HL-60/S4 treated with phorbol 12-myristate 13-acetate at 8.2 ng/mL for 4 days and 3 days (cell line): ENCODE data around the gene POLRMT.

Experiments
- in situ Hi-C: fragments of 300-500 bp; cut with MboI; formaldehyde crosslinking; loops from 2 replicates; pipeline ENCODE4 v1.15.0; 2022; ENCODE audit warnings: low sequenced_read_pairs

POLRMT gene

DNA sequence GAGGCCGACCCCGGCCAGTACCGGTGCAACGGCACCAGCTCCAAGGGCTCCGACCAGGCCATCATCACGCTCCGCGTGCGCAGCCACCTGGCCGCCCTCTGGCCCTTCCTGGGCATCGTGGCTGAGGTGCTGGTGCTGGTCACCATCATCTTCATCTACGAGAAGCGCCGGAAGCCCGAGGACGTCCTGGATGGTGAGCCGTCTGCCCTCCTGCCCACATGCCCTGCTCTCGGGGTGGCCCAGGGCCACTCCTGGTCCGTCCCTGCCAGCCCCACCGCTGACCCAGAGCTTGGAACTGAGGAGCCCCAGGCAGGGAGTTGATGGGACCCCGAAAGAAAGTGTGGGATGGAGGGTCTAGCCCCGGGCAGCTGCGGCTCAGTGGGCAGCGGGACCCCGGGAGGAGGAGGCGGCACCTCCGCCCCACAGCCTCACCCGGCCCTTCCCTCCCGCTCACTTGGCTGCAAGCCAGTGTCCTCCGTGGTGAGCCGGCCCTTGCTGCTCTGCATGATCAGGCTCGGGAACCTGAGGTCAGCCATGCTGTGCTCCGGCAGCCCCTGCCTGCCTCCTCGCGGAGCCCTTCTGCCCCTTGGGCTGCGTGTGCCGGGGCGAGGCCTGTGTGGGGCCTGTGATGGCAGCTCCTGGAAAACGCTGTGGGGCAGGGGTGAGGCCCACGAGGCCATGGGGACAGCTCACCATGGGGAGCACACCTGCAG is 51.8 kb downstream of the POLRMT start:
- in situ Hi-C loops, result no loop called here

DNA sequence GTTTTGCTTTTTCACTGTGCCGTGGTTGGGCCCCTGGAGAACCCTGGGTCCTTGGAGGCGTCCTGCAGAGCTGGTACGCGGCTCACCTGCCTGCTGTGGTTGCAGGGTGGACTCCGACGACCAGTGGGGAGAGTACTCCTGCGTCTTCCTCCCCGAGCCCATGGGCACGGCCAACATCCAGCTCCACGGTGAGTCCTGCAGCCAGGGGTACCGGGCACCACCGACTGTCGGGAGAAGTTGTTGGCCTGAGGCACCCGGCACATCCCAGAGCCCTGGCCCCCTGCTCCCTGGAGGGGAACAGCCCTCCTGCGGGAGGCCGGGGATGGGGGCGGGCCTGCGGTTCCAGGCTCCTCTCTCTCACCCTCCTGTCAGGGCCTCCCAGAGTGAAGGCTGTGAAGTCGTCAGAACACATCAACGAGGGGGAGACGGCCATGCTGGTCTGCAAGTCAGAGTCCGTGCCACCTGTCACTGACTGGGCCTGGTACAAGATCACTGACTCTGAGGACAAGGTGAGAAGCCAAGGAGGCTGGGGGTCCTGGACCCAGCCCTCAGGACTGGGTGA is 53.0 kb downstream of the POLRMT start:
- in situ Hi-C loops, result no loop called here

DNA sequence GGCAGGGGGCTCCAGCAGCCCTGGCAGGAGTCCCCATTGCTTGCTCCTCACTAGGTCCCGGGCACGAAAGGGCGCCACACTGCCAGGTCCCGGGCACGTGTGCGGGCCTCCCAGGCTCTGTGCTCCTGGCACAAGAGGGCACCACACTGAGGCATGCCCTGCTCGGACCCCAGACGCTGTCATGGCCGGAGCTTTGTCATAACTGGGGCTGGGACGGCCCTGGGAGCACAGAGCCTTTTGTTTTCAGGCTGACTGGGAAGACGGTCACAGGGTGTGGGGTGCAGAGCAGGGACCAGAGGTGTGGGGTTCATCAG is 53.5 kb downstream of the POLRMT start:
- in situ Hi-C loops, result no loop called here

DNA sequence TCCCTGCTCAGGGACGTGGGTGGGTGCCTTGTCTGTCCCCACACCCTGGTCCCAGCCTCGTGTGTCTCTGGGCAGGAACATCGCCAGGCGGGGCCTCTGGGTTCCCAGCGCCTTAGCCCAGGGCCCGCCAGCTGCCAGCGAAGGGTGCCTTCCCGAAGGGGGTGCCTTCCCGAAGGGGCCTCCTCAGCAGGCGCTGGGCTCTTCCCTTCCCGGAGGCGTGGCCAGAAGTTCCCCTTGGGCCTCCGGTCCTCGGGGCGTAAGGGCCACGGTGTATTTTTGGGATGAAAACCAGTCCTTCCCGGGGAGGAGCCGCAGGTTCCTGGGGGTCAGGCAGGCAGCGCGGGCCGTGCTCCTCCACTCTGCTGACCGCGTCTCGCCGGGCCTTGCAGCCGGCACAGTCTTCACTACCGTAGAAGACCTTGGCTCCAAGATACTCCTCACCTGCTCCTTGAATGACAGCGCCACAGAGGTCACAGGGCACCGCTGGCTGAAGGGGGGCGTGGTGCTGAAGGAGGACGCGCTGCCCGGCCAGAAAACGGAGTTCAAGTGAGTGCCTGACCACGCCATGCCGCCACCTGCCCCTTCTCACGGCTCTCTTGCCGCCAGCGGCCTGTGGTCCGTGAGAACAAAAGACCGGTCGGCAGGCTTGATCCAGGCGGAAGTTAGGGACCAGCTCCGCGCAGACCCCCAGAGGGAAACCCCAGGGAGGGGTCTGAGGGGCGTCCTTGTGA is 54.1 kb downstream of the POLRMT start:
- in situ Hi-C loops, result no loop called here

DNA sequence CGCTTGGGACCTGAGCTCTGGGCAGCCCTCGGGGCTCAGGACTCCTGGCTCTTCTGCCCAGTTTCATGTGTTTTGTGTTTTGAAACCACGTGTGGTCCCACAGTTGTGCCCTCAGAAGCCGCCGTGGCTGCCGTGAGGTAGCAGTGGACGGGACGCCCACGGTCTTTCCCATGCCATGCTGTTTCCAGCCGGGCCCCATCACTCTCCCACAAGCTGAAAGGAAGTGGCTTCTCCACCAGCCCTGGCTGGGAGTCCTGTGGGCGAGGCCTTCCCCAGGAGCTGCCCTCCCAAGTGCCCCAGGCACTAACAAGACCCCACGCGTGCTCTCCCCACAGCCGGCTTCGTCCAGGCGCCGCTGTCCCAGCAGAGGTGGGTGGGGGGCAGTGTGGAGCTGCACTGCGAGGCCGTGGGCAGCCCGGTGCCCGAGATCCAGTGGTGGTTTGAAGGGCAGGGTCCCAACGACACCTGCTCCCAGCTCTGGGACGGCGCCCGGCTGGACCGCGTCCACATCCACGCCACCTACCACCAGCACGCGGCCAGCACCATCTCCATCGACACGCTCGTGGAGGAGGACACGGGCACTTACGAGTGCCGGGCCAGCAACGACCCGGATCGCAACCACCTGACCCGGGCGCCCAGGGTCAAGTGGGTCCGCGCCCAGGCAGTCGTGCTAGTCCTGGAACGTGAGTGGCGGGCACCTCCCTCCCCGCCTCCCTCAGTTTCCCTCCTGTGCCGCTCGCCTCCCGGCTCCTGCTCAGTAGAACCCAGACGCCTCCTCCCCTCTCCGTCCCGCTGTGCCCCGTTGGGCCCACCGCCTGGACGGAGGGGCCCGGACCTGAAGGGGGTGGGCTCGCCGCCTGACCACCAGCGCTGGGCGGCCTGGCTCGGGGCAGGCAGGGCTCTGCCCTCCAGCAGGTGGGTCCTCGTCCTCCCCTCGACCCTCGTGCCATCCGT is 55.6 kb downstream of the POLRMT start:
- in situ Hi-C loops, result no loop called here

DNA sequence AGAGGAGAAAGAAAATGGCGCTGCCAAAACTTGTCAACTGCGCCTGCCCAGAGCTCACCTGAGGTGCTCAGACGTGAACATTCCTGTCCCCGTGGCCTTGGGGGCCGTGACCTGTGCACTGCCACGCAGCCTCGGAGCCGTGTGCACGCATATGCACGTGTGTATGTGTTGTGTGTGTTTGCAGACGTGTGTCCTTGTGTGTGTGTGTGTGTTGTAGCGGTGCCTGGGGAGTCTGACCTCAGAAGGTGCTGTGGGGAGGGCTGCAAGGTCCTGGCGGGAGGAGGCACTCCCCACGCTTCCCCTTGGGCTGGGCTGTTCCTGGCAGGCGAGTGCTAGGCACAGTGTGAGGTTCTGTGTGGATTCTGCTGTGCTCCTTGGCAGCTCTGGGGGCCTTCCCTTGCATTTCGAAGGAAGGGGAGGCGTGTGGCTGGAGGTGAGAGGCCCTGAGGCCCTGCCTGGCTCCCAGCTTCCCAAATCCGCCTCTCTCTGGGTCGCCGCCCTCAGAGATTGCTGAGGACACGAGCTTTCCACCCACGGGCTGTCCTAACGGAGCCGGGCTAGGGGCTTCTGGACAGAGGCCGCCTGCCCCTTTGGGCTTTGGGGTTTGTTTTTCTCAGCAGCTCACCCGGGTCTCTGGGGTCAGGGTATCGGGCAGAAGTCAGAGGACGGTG is 56.4 kb downstream of the POLRMT start:
- in situ Hi-C loops, result no loop called here

DNA sequence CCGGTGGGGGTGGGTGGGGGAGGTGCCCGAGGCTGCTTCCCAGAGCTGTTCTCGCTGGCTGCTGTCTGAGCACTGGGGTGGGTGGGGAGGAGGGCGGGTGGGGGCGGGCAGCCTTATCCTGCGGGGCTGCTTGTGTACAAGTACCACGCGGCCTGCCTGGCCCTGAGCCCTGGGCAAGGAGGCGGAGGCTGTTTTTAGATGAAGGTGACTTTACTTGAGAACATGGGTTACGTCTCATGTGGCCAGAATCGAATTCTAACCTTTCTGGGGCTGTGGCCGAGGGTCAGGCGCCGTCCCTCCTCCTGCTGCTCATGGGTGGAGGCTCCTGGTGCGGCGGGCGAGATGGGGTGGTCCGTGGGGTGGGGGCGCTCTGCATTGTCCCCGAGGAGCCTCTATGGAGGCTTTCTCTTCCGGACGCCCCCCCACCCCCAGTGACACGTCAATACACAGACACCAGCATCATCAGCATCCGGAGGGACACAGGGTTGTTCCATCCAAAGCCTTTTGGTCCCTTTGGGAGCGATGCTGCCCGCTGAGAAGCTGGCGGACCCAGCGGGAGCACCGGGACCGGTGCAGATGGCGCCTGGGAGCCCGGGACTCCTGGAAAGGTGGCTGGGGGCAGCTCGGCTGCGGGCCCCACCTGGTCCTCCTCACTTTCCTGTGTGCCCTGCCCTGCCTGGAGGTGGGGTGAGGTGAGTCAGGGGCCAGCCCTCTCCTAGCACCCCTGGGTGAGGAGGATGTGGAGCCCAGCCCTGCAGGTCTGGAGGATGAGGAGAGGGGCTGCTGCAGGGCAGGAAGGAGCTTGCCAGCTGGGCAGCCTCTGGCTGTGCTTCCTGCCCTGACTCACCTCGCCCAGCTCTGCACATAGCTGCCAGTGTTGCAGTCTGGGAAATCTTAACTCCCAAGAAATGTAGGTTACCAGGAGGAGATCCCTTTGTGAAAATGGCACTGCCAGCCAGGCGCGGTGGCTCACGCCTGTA is 57.5 kb downstream of the POLRMT start:
- in situ Hi-C loops, result no loop called here

DNA sequence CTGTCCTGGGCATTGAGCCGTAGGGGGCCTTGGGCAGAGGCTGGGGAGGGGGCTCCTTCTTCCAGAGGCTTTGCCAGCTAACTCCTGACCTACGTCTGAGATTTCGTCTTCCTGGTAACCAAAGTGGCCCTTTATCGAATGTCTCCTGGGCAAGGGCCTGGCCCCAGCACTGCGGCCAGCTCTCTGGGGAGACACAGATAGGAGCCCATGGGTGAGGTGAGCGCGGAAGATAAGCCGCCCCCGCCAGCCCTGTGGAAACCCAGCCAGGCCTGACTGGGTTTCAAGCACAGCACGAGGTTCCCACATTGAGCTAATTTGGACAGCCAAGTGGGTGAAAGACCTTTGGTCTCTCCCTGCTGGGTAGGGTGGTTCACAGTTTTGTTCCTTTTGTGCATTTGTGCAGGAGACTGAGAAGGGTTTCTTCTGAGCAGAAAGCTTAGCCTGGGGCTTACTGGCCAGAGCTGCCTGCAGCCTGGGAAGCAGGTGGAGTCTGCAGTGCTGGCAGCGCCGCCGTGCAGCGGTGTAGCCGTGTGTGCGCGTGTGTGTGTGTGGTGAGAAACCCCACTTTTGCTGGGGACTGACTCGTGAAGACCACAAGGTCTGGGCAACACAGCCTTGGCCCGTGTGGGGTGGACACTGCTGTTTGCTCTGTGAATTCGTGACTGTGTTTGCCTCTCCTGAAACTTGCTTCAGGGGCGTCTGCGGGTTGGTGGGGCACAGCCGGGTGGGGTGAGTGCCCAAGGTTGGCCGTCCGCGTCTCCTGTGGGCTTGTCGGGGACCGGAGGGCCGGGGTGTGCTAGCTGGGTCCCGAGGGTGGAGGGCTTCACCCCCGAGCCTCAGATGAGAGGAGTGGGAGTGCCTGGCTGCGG is 58.4 kb downstream of the POLRMT start:
- in situ Hi-C loops, result no loop called here

DNA sequence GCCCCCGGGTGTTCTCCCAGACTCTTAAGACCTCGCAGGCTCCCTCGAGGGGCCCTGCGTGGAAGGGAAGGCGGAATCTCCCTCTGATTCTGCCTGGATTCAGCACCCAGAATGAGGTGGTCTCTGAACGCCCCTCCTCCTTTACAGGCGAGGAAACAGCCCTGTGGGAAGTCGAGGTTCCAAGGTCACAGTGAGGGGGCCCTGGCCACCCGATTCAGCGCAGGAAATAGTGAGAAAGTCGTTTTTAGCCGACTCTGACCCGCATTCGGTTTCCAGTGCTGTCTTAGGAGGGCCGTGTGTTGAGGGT is 59.9 kb downstream of the POLRMT start:
- in situ Hi-C loops, result no loop called here

DNA sequence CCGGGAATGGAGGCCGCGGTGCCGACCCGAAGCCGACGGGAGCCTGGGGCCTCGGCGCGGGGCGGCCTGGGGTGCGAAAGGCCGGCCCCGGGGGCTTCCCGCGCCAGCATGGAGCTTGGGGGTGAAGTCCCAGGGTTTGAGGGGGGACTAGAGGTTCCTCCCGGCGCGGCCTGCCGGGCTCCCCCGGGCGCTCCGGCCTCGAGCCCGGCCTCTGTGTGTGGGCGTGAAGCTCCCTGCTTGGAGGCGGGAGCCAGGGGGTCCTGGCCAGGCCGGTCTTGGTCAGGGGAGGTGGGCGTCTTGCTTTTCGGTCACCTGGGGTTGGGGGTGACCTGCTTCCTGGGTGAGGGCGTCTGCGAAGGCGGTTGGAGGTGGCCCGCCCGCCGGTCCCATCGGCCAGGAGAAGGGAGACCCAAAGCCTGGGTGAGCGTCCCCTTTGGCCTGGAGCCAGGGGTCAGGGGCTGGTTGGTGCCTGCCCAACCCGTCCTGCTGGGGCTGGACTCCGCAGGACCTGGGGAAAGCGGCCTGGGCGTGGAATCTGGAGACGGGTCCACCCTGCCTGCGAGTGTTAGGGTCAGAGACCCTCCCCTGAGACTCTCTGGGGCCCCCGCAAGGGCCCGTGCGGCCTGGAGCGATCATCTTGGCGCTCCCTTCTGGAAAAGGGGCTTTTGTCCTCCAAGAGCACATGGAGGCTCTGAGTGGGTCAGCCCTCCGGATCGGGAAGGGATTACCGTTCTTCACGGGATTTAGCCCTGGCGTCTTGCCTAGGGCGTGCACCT is 60.4 kb downstream of the POLRMT start:
- in situ Hi-C loops, result no loop called here

DNA sequence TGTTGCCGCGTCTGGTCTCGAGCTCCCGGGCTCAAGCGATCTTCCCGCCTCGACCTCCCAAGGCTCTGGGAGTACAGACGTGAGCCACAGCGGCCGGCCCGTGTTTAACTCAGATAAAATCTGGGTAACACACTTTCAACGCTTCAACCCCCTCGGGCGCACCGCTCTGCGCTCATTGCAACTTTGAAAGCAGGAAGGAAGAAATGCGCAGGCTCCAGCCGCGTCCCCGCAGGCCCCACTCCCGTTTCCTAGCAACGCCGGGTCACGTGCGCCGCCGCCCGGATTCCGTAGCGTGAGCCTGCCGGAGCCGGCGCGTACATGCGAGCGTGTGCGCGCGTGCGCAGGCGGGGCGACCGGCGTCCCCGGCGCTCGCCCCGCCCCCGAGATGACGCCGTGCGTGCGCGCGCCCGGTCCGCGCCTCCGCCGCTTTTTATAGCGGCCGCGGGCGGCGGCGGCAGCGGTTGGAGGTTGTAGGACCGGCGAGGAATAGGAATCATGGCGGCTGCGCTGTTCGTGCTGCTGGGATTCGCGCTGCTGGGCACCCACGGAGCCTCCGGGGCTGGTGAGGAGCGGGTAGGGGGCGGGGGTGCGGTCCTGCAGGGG is 61.1 kb downstream of the POLRMT start, which contains the start of gene BSG:
TSS of gene BSG (plus strand) at position 457 of the 603 bp plus-strand sequence. CDS start at position 496, 39 bp downstream.
- in situ Hi-C loops, result no loop called here

DNA sequence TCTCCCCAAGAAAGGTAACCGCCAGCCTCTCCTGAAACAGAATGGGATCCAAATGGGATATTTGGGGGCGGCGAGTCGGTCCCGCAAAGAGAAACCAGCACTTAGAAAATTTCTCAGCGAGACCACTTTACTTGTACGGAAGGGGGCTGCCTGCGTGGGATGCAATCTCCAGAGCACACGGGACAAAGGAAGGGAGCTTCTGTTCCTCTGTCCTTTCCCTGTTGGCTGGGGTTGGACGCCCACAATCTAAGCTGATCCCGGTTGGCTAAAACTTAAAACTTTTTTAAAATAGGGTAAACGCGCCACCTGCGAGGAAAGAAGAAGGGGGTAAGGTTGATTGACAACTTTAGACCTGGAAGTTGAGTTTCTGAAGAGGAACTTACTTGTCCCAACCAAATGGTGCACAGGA is 61.8 kb downstream of the POLRMT start:
- in situ Hi-C loops, result no loop called here

DNA sequence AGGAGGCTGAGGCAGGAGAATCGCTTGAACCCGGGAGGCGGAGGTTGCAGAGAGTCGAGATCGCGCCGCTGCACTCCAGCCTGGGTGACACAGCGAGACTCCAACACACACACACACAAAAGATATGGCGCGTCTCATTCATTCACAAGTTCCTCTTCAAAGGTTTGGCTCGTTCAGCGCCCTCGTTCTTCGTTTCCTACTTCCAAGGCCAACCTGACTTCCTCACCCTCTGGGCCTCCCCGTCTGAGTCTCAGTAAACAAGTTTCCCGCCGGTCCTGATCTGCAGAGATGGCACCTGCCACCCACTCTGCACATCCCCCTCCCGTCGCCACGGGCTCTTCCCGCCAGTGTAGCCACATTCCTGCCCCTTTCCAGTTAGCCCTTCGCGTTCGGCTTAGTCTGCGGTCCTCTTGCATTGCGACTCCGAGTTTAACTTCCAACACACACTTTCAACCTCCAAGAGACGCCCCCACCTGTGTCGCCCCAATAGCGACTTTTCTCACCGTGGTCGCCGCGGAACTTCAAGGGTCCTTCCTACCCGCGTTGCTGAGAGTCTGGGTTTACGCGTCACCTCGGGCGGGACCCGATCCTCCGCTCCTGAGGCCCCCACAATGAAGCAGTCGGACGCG is 62.3 kb downstream of the POLRMT start:
- in situ Hi-C loops, result no loop called here

DNA sequence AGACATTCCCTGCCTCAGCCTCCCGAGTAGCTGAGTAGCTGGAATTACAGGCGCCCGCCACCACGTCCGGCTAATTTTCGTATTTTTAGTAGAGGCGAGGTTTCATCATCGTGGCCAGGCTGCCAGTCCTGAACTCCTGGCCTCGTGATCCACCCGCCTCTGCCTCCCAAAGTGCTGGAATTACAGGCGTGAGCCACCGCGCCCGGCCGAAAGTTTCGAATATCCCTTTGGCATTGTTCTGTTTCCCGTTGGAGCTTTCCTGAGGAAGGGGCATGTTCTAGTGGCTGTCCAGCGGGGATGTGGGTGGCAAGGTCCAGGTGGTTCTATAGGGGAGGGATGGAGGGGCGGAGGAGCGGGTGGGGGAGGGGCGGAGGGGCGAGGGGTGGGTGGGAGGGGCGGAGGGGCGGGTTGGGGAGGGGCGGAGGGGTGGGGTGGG is 63.1 kb downstream of the POLRMT start:
- in situ Hi-C loops, result no loop called here

DNA sequence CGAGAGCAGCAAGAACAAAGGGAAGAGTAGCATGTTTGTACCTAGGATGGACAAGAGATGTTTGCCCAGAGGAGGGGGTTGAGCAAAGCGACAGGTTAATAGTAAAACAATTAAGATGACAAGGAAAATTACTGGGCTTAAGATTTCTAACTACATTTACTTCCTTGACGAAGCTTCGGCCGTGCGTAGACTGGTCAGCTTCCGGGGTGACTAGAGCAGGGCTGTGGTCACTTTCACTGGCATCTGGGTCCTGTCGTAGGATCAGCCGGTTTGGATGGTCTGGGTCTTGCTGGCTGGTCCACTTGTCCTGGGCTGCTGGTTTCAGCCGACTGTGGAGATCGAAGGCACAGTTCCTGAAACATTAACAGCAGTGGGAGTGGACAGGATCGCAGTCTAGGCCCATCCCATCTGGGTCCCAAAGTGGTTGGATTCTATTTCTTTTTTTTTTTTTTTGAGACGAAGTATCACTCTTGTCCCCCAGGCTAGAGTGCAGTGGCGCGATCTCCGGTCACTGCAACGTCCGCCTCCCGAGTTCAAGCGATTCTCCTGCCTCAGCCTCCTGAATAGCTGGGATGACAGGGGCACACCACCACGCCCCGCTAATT is 65.9 kb downstream of the POLRMT start:
- in situ Hi-C loops, result no loop called here
